HG03135 (cell line): ENCODE measurements around the gene EEF1AKMT1.

Experiments
- ATAC-seq: cut with Tn5 transposase; IDR thresholded peaks from one replicate; pipeline ENCODE4 v1.9.1; 2021; ENCODE audit warnings: mild to moderate bottlenecking, moderate library complexity; ENCODE audit not compliant: unreplicated experiment

EEF1AKMT1 gene

DNA sequence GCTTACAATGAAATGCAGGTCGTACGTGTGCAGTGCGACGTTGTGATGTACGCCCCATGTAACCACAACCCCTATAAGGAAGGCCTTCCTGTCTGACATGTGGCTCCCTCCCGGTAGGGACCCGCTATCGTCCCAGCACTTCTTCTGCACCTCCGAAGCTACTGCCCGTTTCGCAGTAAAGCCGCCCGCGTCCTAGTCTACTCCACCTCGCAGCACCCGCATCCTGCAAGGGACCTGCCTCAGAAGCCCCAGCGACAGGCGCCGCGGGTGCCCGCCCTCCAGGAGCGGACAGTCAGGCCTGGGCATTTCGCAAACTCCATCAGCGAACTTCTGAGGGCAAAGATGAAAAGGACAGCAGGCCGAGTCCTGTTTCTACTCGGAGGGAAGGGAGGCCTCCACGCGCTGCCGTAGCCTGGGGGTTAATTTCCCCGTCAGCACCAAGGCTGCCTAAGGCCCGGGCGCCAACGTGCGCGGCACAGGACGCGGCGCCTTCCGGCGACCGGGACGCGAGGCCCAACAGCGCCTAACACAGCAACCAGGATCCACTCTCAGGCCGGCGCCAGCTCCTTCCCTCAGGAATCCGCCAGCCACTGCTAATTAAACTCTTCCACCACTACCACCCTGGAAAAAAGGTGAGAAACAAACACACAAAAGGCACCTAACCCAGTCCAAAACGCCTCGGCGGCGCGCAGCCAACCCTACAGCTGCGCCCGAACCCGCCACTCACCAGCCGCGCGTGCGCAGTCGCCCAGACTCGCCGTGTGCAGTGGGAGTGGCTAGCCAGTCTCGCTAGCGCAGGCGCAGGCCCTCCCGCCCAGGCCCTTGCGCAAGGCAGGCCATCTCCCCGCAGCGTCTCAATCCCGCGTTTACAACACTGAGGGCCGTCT is at the start of gene EEF1AKMT1:
Gene EEF1AKMT1 (minus strand): TSS at position 768 of the 887 bp plus-strand sequence. CDS start 16,363 bp downstream, outside the sequence.
- ATAC-seq, result peak; percentile 91

DNA sequence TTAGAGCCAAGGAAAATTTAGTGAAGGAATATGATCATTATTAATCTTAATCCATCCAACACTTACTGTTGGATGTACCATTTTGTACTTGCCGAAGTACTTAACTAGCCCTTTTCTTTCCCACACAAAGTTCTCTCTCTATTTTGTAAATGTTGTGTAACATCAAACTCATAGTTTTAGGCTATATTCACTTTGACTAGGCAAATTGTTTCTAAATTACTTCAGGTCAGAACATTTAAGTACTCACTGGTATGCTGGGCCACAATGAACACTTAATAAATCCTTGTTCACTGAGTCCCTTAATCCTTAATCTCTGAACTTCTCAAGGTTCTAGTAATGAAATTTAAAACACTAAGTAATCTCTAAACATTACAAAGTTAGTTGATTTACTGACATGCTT is 49.3 kb upstream of the EEF1AKMT1 start:
- no peak for ATAC-seq

DNA sequence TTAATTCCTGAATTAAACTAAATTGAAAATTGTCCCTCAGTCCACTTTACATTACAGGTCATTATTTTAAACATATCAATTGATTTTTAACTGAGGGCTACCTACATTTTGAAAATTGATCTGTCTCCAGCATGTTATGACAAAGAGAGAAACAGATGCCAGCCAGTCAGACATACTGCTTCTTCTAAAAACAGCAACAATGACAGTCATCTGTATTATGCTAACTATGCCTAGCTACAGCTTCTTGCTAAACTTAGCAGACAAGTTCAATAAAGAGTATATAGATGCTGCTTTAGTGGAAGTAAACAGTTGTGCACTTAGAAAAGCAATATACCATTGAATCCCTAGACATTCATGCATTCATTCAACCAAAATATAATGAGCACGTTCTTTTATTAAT is 48.6 kb upstream of the EEF1AKMT1 start:
- ATAC-seq, result no peak

DNA sequence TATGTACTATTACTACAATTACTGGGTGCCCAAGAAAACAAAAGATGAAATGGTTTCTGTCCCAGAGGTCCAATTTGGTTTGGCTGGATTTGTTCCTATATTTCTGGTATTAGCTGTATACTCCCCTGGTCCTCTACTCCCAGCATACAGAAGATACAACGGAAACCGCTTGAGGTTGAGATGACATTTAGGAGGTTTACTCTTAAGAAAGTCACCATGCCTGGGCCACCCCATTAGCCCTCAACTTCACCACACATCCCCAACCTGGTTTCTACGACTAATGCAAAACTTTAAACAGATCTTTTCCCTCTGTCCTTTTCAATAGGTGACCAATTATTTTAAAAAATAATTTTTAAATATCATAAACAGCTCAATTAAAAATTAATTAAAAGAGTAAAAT is 46.0 kb upstream of the EEF1AKMT1 start:
- no peak for ATAC-seq

DNA sequence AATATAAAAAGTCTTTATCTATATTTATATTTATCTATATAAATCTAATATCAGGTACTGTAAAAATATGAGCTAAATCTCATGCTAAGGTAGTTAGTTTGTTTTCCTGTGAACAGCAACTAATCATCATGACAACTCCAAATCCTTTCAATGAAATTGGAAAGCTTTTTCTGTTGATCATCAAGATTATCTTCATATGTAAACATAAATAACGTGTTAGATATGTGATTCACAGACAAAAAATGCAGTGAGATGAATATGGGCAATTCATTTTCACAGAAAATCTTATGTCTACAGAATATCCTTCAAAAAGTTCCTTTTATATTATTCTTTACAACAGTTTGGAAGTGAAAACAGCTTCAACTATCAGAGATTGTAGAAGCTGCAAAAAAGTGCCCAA is 41.7 kb upstream of the EEF1AKMT1 start:
- no peak for ATAC-seq

DNA sequence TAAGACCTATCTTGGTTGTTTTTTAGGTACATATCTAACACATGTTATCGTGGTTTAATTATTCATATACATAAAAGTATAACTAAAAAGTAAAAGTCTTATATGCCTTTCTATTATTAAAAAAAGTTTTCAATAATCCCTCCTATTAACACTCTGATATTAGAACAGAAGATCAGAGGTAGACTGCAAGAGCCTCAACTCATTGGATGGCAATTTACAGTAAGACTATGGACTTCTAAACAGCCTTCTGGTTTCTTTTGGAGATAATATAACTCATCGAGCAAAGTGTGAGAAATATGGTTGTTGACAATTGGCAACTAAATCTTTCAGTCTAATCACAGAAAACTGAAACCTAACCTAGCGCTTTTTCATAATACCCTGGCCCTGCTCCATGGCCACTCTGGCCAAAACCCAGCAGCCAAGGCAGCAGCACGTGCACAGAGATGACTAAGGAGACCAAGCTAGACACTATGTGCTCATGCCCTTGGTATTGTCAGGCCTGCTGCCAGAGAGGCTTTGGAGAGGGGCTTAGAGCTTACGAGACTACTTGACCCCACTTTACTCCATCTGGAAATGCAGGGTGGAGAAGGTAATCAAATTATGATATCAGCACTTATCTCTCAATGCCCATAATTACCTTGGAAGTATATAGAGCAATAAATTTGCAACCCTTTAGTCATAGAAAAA is 40.6 kb upstream of the EEF1AKMT1 start:
- no peak for ATAC-seq

- ATAC-seq, result no peak
These were observed 39.1 kb upstream of the EEF1AKMT1 start for GRCh38 chr13:20812890-20813289.

DNA sequence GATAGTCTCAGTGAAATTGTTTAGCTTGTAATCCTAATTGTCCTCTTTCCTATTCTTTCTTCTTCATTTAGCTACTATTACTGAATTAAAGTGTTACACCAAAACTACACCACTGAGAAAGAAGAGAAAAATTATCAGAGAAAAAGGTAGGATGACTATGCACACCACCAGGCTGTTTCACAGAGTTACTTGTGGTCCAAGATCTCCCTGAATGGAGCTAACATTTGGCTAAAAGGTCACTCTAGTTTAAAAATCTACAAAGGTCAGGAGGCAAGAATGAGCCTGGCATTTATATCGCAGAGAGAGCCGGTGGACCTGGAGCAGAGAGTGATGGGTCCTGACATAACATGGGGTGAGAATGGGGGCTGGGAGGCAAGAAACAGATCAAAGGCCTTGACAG is 37.0 kb upstream of the EEF1AKMT1 start:
- ATAC-seq, result no peak

DNA sequence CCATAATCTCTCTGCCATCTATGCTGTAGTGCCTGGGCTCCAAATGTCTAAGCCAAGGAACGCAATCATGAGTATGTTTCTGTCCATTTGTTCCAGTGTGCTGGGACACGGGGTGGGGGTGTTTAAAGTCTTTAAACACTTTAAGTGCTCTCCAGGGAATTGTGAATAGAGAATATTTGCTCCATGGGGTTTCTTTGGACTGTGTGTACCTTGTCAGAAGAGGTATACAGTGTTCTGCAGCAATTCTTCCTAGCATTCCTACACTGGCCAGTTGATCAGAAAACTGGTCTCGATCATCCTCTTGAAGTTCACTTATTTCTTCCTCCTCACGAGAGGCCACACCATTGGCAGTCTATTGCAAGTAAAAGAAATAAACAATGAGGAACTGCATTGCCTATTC is 35.1 kb upstream of the EEF1AKMT1 start:
- no peak for ATAC-seq

DNA sequence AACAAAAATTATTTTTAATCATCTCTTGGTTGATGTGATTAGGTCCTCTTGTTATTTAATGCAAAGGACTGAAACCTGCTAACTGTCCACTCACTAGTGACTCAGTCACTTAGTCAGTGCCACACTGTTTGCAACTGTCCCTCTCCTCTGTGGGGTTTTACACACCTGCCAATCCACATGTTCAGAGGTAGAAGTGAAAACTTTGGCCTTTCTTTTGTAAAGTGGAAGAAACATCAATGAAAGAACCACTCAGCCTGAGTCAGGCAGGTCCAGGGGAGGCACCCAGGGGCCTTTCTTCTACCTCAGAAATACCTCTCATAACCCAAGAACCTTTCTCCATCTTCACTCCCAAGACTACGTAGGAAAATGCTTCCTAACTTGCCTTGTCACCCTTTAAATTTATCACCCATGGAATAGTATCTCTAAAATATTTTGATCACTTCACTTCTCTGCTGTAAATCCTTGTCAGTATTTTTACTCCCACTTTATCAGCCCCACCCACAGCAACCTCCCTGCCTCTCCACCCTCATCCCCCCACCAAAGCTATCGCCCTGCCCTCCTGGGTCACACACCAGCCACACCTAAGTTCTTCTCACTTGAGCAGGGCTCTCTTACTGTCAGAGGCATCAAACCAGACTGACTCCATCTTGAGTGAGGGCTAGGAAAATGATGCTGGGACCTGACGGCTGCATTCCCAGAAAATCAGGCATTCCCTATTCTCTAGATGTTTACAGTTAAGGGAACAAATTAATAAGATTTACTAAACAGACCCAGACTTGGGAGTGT is 29.6 kb upstream of the EEF1AKMT1 start:
- ATAC-seq, result no peak

DNA sequence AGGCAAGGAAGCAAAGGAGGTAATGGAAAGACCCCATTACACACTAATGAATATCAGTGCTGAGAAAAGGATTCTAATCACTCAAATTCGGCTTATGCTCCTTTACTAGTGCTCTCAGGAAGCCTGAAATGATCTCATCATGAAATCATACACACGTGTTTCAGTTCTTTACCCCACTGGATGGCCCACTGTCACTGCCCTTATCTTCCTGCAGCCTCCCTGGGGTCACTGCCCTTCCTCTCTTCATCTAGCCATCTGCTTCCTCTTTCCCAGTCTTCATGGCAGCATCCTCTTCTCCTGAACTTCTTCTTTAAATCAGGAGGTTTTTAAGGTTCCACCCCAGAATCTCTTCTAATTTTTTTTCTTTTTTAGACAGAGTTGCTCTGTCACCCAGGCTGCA is 27.9 kb upstream of the EEF1AKMT1 start:
- no peak for ATAC-seq

GRCh38 chr13:20799726-20800416 is 26.1 kb upstream of the EEF1AKMT1 start:
- no peak for ATAC-seq

GRCh38 chr13:20798027-20798426 is 24.3 kb upstream of the EEF1AKMT1 start:
- no peak for ATAC-seq

DNA sequence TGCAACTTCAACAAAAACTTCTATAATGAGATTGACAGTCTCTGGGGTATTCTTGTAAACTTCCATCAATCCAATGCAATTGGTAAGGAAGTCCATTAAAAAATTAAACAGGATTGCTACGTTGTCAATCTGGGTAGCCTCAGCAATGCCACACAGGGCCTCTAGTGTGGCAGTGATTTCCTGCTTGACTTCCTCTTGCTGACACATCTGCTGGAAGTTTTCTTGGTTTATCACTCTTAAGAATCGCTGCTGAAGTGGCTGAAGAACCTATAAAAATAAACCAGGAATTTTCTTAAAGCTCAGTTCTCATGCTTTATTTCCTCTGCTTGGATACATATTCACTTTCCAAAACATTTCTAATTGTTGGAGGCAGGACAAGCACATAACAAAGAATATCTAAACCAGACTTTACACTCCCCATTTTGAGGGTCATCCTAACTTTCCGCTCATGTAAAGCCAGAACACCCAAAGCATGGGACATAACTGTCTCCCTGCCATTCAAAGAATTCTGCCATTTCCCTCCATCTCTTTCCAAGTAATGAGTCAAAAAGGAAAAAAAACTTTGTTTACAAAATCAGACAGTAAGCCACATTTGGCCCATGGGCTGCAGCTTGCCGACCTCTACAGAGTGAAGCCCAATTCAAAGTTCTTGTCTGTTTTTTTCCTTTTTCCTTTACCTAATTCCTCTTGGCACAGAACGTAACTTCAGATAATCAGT is 23.2 kb upstream of the EEF1AKMT1 start:
- no peak for ATAC-seq

DNA sequence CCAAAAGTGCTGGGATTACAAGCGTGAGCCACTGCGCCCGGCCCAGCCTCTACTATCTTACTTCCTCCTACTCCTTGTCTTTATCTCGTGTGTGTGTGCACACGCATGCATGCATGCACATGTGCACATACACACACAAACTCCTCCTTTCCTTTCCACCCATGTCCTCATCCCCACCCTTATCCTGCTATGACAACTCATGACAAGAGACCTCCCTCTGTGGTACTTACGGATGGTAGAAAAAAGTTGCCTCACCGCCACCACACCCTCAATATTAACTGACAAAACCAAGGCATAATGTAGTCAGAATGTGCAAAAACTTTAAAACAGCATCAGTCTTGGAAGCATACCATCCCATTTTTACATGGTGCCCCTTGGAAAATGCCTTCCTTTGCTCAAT is 15.9 kb upstream of the EEF1AKMT1 start:
- no peak for ATAC-seq

GRCh38 chr13:20788312-20788711 is 14.6 kb upstream of the EEF1AKMT1 start:
- no peak for ATAC-seq

GRCh38 chr13:20787180-20787579 is 13.4 kb upstream of the EEF1AKMT1 start:
- ATAC-seq, result no peak

GRCh38 chr13:20782116-20782708 is 8.5 kb upstream of the EEF1AKMT1 start:
- ATAC-seq, result peak; percentile 87

DNA sequence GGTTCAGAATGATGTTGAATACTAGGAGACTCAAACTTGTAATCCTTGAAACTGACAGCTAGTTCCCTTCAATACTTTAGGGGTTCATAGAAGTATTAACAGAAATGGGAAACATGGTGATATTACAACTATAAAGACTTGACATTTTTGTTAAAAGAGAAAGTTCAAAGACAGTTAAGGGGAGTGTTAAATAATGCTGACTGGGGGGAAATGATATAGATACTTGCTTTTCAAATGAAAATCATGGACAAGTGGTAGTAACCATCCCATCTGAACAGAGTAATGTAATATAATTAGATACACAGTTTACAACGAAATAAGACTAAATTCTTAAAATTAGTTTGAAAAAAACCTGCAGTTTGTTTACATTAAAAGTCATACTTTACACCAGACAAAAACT is 6.6 kb upstream of the EEF1AKMT1 start:
- ATAC-seq, result no peak

- ATAC-seq, result no peak
These were observed 5.6 kb upstream of the EEF1AKMT1 start for GRCh38 chr13:20779405-20779804.
